Brain pericyte (primary cell): ENCODE measurements around the gene CYP26A1.

Experiments
- DNase-seq: peaks from one replicate; pipeline ENCODE4 v3.0.0-alpha.2; 2012; ENCODE audit warnings: low read depth, low spot score

Gene CYP26A1

GRCh38 chr10:93115661-93116383 lies 42.1 kb downstream of the CYP26A1 start:
- DNase-seq = no peak

- no peak for DNase-seq
Observed at GRCh38 chr10:93121311-93121710, 47.6 kb downstream of the CYP26A1 start.

DNA sequence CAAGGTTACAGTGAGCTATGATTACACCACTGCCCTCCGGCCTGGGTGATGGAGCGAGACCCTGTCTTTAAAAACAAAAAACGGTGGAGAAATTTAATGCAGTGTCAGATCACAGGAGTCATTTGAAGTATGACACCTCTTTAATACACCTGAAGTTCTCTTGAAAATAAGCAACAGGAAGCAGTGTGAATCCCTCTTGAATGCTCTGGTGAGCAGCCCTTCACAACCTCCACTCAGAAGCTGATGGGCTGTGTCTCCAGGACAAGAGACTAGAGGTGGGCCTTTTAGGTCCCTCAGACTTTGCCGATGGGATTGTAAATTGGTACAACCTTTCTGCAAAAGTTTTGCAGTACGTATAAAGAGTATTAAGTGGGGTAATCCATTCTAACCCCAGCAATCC lies 50.1 kb downstream of the CYP26A1 start:
- DNase-seq = no peak

GRCh38 chr10:93124580-93125318 lies 51.1 kb downstream of the CYP26A1 start:
- DNase-seq = no peak

GRCh38 chr10:93125966-93126365 lies 52.3 kb downstream of the CYP26A1 start:
- no peak for DNase-seq

DNA sequence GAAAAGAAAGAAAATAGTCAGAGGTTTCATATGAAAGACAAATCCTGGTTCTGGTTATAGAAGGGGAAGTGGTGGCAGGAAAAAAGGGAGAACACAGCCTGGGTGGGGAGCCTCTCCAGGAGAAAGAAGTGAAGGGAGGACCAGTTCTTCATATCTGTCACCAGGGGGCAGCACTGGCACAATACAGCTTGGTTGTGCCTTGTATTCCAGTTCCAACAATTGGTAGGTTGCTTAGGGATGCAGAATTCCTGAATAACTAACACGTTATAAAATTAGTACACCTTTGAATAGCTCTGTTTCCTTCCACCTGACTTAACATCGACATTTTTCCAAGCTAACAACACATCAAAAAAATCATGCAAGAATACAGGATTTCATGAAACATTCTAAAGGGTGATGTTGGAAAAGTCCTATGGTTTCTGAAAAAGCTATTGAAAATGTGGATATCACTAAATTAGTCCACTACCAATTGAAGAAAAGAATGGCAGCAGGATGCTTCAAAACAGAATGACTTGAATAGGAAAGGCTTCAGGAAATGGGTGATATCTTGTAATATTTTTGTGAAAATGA lies 52.9 kb downstream of the CYP26A1 start:
- no peak for DNase-seq
